Stimulated activated CD8-positive, alpha-beta memory T cell treated with anti-CD3 and anti-CD28 coated beads, Interleukin-2, amount 100 ng/mL, for 48 hours (primary cell): ENCODE measurements around the gene HNRNPC.
"Not testable (repeated sequence)": the region's sequence is repeated elsewhere in the genome, so short reads cannot be mapped to it uniquely, and the experiment has no call there.

Experiments
- DNase-seq, 2 donors: peaks; one replicate each; pipeline ENCODE4 v3.0.0-alpha.2; 2020; ENCODE audit warnings: low read depth in 2 of 2

Gene HNRNPC

GRCh38 chr14:21268617-21269251 is 508 bp downstream of the HNRNPC start:
- no peak for DNase-seq

- DNase-seq, result no peak
Measured at GRCh38 chr14:21267886-21268616, 1.2 kb downstream of the HNRNPC start.

GRCh38 chr14:21267431-21267845 is 1.8 kb downstream of the HNRNPC start:
- DNase-seq, result no peak

GRCh38 chr14:21264025-21264801 is 5.0 kb downstream of the HNRNPC start:
- no peak for DNase-seq

GRCh38 chr14:21263284-21264024 is 5.8 kb downstream of the HNRNPC start:
- DNase-seq, result no peak

- no peak for DNase-seq
Measured at GRCh38 chr14:21262410-21262809, 6.8 kb downstream of the HNRNPC start.

- DNase-seq, result no peak
Measured at GRCh38 chr14:21261824-21262223, 7.4 kb downstream of the HNRNPC start.

- no peak for DNase-seq
Measured at GRCh38 chr14:21258889-21259787, 10.1 kb downstream of the HNRNPC start.

- DNase-seq, result no peak
Measured at GRCh38 chr14:21258005-21258888, 11.0 kb downstream of the HNRNPC start.

- DNase-seq, result no peak
Measured at GRCh38 chr14:21257394-21257909, 11.8 kb downstream of the HNRNPC start.

- no peak for DNase-seq
Measured at GRCh38 chr14:21256539-21257393, 12.5 kb downstream of the HNRNPC start.

GRCh38 chr14:21256102-21256447 is 13.2 kb downstream of the HNRNPC start:
- not testable (repeated sequence) for DNase-seq

- DNase-seq, result no peak
Measured at GRCh38 chr14:21255385-21256101, 13.7 kb downstream of the HNRNPC start.

GRCh38 chr14:21252149-21252548 is 17.1 kb downstream of the HNRNPC start:
- DNase-seq, result no peak

- DNase-seq, result no peak
Measured at GRCh38 chr14:21251215-21251614, 18.0 kb downstream of the HNRNPC start.

GRCh38 chr14:21248739-21249411 is 20.4 kb downstream of the HNRNPC start:
- no peak for DNase-seq

GRCh38 chr14:21248338-21248737 is 20.9 kb downstream of the HNRNPC start:
- no peak for DNase-seq

GRCh38 chr14:21245813-21246212 is 23.4 kb downstream of the HNRNPC start:
- no peak for DNase-seq
